ENCODE results near the gene PYDC2.

DNA sequence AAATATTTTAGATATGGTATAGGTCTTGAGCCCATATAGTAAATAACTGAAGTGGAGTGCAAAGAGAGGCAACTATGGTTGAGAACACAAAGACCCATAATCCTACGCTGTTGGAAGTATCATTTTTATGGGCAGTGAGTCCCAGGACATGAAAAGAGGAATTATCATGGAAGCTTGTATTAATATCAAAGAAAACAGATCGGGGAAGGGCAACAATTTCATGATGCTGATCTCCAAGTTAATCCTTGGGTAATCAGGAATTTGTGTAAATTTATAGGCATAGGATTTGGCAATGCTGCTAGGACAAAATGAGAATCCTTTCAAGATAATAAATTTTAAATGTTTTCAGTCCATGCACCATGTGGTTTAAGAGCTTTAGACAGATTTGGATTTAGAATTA is 40.2 kb upstream of the PYDC2 start:
- TF ChIP-seq GATA2 (IDR thresholded peaks at IDR 0.05; ENCODE audit: low read depth, low read length) = no peak
- TF ChIP-seq GATA3 (IDR thresholded peaks at IDR 0.05; ENCODE audit: low read depth, low read length) = no peak
